PC-9 (cell line): ENCODE measurements around the gene DDI2. TPM values are rescaled to one million over a fixed set of nuclear protein-coding genes. Genes with fewer than 3 reads are reported as not detected.

Experiments used
- BruUV-seq: library from RNA; stranded (reverse); fragments of 400-500 nt; replicated peaks from 2 replicates; lab custom pipeline; 2021; lab: Mats Ljungman, UMichigan
- CTCF ChIA-PET: fragments of 300-600 bp; sonication (Branson Sonifier 250); formaldehyde crosslinking; loops from one replicate; lab custom pipeline; 2022; ENCODE audit warnings: antibody characterized with exemption; lab: Charles Lee
- POLR2A ChIA-PET: fragments of 300-600 bp; sonication (Branson Sonifier 250); formaldehyde crosslinking; loops from one replicate; lab custom pipeline; 2022; ENCODE audit warnings: antibody characterized with exemption; ENCODE audit not compliant: unreplicated experiment; lab: Charles Lee
- DNase-seq, 2 experiments: peaks; one replicate each; pipeline versions ENCODE4 v3.0.0 to v3.0.0-alpha.2; 2015 to 2022; ENCODE audit warnings: mixed read lengths in 1 of 2
- H2AFZ ChIP-seq: fragments of 200-600 bp; sonication (generic); 2 replicates; pipeline ENCODE4 v1.8.1; 2017; ENCODE audit warnings: antibody characterized with exemption
- H3F3A ChIP-seq: fragments of 200-600 bp; sonication (generic); 2 replicates; pipeline ENCODE4 v1.8.1; 2017; ENCODE audit warnings: antibody characterized with exemption, mild to moderate bottlenecking, low read depth; ENCODE audit not compliant: insufficient read depth
- H3K27ac ChIP-seq: fragments of 200-600 bp; sonication (generic); 2 replicates; pipeline ENCODE4 v1.6.1; 2016; ENCODE audit warnings: mixed run types
- H3K27me3 ChIP-seq: fragments of 200-600 bp; sonication (generic); 2 replicates; pipeline ENCODE4 v1.6.1; 2016; ENCODE audit warnings: low read depth, mixed run types; ENCODE audit not compliant: insufficient read depth
- H3K36me3 ChIP-seq: fragments of 200-600 bp; sonication (generic); 2 replicates; pipeline ENCODE4 v1.6.1; 2016; ENCODE audit warnings: low read depth, mixed run types
- H3K4me1 ChIP-seq: fragments of 200-600 bp; sonication (generic); replicated peaks from 2 replicates; pipeline ENCODE4 v1.6.1; 2016; ENCODE audit warnings: mixed run types; ENCODE audit not compliant: insufficient read depth
- H3K4me2 ChIP-seq: fragments of 200-600 bp; sonication (generic); 2 replicates; pipeline ENCODE4 v1.6.1; 2017; ENCODE audit warnings: mixed run types
- H3K4me3 ChIP-seq: fragments of 200-600 bp; sonication (generic); 2 replicates; pipeline ENCODE4 v1.6.1; 2016; ENCODE audit warnings: mixed run types
- H3K79me2 ChIP-seq: fragments of 200-600 bp; sonication (generic); 2 replicates; pipeline ENCODE4 v1.6.1; 2017; ENCODE audit warnings: low read depth, mixed run types
- H3K9me2 ChIP-seq: fragments of 200-600 bp; sonication (generic); 2 replicates; pipeline ENCODE4 v1.8.1; 2017; ENCODE audit warnings: mild to moderate bottlenecking; ENCODE audit not compliant: insufficient read depth
- H3K9me3 ChIP-seq: fragments of 200-600 bp; sonication (generic); 2 replicates; pipeline ENCODE4 v1.8.1; 2016; ENCODE audit warnings: low read depth; ENCODE audit not compliant: insufficient read depth
- H4K20me1 ChIP-seq: fragments of 200-600 bp; sonication (generic); 2 replicates; pipeline ENCODE4 v1.8.1; 2017; ENCODE audit not compliant: insufficient read depth
- EZH2 ChIP-seq: fragments of 200-600 bp; sonication (generic); IDR thresholded peaks from 2 replicates; pipeline ENCODE4 v1.8.0; 2017; ENCODE audit warnings: antibody characterized with exemption, low read depth
- intact Hi-C: fragments of 100-400 bp; cut with micrococcal nuclease; formaldehyde crosslinking; loops from one replicate; pipeline ENCODE4 v1.10.0; 2022; ENCODE audit not compliant: unreplicated experiment
- total RNA-seq: library from RNA; stranded (reverse); gene quantifications from 2 replicates; pipeline ENCODE4 v1.2.3, GENCODE V29; 2021
- TF ChIP-seq, protein P1 (sequence below): fragments of 200-600 bp; sonication (generic); conservative IDR thresholded peaks from 2 replicates; pipeline ENCODE4 v1.6.1; 2017; ENCODE audit warnings: mixed run types, antibody characterized with exemption, mild to moderate bottlenecking, moderate library complexity

The DDI2 gene
- total RNA-seq, 1 experiment from 2014 or later: 38.0 TPM

DNA sequence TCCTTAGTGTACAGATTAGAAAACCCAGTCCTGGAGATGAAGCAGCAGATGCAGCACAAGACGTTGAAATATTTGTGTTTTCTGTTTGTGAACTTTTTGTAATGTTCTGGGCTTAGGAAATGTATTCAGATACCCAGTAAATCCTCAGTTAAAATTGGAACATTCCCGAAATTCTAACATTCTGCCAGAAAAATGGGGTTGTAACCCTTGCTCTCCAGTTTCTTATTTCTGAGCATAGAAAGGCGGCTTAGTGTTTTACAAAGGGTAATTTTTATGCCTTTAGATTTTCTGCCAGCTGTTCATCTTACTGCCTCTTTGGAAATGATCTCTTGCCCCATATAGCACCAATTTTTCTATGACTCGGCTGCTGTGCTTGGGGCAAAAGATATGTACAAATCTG, 20.6 kb downstream of the DDI2 start:
- no peak overlapping the region for H3K27ac ChIP-seq
- intact Hi-C loops: no loop called here
- POLR2A ChIA-PET: no interaction called here
- no peaks in the 10 kb centered on the region for H3K9me2 ChIP-seq
- no peaks in the 10 kb centered on the region for H3K4me1 ChIP-seq
- no peak for DNase-seq
- CTCF ChIA-PET: no interaction called here
- no TSS peak for BruUV-seq
- no peak overlapping the region for H2AFZ ChIP-seq
- peaks cover 5% of the 10 kb centered on the region for H3K36me3 ChIP-seq
- no peaks in the 10 kb centered on the region for H3K27me3 ChIP-seq
- H3K79me2 ChIP-seq: no peaks in the 10 kb centered on the region; the same call in 1 of the 2 replicates
- TF ChIP-seq, protein P1, sequence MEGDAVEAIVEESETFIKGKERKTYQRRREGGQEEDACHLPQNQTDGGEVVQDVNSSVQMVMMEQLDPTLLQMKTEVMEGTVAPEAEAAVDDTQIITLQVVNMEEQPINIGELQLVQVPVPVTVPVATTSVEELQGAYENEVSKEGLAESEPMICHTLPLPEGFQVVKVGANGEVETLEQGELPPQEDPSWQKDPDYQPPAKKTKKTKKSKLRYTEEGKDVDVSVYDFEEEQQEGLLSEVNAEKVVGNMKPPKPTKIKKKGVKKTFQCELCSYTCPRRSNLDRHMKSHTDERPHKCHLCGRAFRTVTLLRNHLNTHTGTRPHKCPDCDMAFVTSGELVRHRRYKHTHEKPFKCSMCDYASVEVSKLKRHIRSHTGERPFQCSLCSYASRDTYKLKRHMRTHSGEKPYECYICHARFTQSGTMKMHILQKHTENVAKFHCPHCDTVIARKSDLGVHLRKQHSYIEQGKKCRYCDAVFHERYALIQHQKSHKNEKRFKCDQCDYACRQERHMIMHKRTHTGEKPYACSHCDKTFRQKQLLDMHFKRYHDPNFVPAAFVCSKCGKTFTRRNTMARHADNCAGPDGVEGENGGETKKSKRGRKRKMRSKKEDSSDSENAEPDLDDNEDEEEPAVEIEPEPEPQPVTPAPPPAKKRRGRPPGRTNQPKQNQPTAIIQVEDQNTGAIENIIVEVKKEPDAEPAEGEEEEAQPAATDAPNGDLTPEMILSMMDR: no peak
- no peak for TF ChIP-seq EZH2
- H3F3A ChIP-seq: no peaks in the 10 kb centered on the region; the same call in 1 of the 2 replicates
- no peak overlapping the region for H3K4me3 ChIP-seq
- no peaks in the 10 kb centered on the region for H3K9me3 ChIP-seq
- H3K4me2 ChIP-seq: no peak overlapping the region
- no peaks in the 10 kb centered on the region; the same call in 1 of the 2 replicates for H4K20me1 ChIP-seq

DNA sequence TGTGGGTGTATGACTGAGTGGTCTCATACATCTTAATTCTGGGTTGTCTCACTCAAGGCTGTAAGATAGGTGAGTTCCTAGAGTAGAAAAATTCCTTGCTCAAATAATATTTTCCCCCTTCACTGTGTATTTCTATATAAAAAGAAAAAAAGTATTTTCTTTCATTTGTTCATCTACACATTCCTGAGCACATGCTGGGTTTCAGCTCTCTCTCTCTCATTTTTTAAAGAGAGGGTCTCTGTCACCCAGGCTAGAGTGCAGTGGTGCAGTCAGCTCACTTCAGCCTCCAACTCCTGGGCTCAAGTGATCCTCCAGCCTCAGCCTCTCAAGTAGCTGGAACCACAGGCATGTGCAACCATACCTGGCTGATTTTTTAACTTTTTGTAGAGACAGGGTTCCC, 22.0 kb downstream of the DDI2 start:
- no TSS peak for BruUV-seq

DNA sequence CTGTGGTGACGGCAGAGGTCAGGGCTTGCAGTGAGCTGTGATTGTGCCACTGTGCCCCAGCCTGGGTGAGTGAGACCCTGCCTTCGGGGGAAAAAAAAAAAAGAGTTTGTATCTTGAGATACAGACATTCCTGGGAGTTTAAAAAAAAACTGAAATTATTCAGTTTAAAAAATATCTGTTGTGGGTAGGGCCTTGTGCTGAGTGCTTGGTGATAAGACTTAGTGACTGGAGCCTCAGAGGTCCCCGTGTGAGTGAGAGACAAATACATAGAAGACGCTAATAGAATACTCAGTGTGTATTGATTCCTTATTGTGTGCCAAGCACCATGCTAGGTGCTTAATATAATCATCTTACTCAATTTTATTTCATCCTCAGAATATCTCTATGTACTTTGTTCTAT, 22.7 kb downstream of the DDI2 start:
- Histone ChIP-seq H3K4me1 (no peaks in the 10 kb centered on the region), H4K20me1 (no peaks in the 10 kb centered on the region; the same call in 1 of the 2 replicates), H3K9me3 (no peaks in the 10 kb centered on the region), H3K27me3 (no peaks in the 10 kb centered on the region), H3K79me2 (no peaks in the 10 kb centered on the region), H3K27ac (no peak overlapping the region), H3F3A (no peaks in the 10 kb centered on the region; the same call in 1 of the 2 replicates), H2AFZ (no peak overlapping the region), H3K9me2 (no peaks in the 10 kb centered on the region), H3K36me3 (no peaks in the 10 kb centered on the region; the same call in none of the 2 replicates), H3K4me2 (no peak overlapping the region), H3K4me3 (no peak overlapping the region)
- no TSS peak for BruUV-seq
- intact Hi-C loops: no loop called here
- POLR2A ChIA-PET: no interaction called here
- CTCF ChIA-PET: no interaction called here
- TF ChIP-seq EZH2: no peak
- TF ChIP-seq, protein P1: no peak
- DNase-seq: no peak

More for the DNA sequence above, 22.0 kb downstream of the DDI2 start:
- H2AFZ ChIP-seq: no peak overlapping the region
- no peak overlapping the region for H3K4me2 ChIP-seq
- H3F3A ChIP-seq: no peaks in the 10 kb centered on the region; the same call in 1 of the 2 replicates
- H3K9me2 ChIP-seq: no peaks in the 10 kb centered on the region
- H3K27me3 ChIP-seq: no peaks in the 10 kb centered on the region
- H3K4me3 ChIP-seq: no peak overlapping the region
- H3K27ac ChIP-seq: no peak overlapping the region
- CTCF ChIA-PET: interaction anchor here (0.6 kb wide), 1 partner anchor 28 kb away, joined by 3 read pairs; no protein-coding TSS in a partner anchor
- no peak for DNase-seq
- H3K4me1 ChIP-seq: no peaks in the 10 kb centered on the region
- no peaks in the 10 kb centered on the region for H3K9me3 ChIP-seq
- TF ChIP-seq, protein P1: no peak
- no peak for TF ChIP-seq EZH2
- intact Hi-C loops: no loop called here
- no peaks in the 10 kb centered on the region for H3K79me2 ChIP-seq
- H3K36me3 ChIP-seq: no peaks in the 10 kb centered on the region; the same call in none of the 2 replicates
- H4K20me1 ChIP-seq: no peaks in the 10 kb centered on the region; the same call in 1 of the 2 replicates
- POLR2A ChIA-PET: no interaction called here
